Measurements from ENCODE around the gene RAVER2.

The RAVER2 gene

DNA sequence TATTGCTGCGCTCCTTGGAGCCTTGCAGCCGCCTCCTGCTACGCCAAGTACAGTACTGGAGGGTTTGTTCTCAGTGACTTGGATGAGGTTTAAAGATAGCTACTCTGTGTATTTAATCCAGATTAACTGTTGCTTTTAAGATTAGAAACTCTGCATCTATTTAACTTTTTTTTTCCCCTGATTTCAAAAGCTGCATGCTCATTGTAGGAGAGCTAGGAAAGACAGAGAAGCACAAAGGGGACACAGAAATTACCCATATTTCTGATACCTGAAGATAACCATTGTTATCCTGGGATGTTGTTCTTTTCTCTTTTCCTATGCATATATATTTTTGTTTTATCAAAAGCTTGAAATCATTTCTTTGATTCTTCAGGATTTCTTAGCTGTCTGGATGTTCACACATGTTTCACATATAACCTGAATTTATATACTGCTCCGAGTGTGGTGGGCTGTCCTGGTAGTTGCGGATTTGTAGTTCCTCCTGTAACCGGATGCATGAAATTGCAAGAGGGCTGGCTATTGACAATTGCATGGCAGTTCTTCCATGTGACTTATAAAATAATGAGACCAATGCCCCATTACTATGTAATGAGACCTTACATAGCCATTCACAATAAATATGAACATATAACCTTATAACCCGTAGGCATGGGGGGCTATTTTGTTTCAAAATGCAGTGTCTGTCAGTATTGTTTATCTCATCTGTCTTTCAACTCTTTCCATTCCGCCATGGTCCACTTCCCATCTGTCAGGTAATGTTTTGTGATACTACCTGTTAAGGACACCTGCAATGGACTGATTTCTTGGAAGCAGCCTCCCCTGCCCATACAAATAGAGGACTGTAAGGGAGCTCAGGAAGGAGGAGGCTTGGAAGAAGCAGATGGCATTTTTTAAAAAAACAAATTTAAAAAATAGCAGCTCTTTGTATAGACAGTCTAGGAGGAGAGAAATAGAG, 1.4 kb downstream of the RAVER2 start:
- H3K4me1 ChIP-seq (ENCODE audit: control insufficient read depth, insufficient read depth, low read length, poor library complexity, severe bottlenecking), result no peaks in the 10 kb centered on the region
- no peaks in the 10 kb centered on the region for H3K36me3 ChIP-seq (ENCODE audit: control insufficient read depth, insufficient read depth, low read length)
- H3K4me3 ChIP-seq (ENCODE audit: insufficient read depth, low read depth, low read length, poor library complexity, severe bottlenecking), result peak overlapping the region; percentile 74
- H3K27ac ChIP-seq (ENCODE audit: insufficient read depth, low read length, poor library complexity, severe bottlenecking), result no peak overlapping the region
- no peaks in the 10 kb centered on the region for H3K9me3 ChIP-seq (ENCODE audit: control insufficient read depth, low read length)
- DNase-seq, result no peak
- H3K27me3 ChIP-seq (replicated peaks; ENCODE audit: control insufficient read depth, insufficient read depth, low read length, poor library complexity, severe bottlenecking), result no peaks in the 10 kb centered on the region

DNA sequence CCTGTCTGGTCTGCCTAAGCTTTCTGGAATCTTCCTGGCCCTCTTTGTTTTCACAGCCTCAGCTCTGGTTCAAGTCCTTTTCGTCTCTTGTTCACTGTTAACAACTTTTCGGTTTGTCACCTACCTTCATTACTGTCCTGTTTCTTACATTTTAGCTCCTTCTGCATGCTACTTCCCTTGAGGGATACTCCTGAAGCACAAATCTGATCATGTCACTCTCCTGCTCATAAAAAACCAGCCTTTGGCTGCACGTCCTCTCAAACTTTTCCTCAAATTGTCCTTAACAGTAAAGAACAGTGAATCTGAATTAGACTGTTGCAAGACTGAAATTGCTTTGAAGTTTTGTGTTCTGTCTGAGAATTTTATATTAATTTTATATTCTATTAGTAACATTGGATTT, 3.3 kb downstream of the RAVER2 start:
- no peaks in the 10 kb centered on the region for H3K9me3 ChIP-seq (ENCODE audit: control insufficient read depth, low read length)
- H3K4me1 ChIP-seq (ENCODE audit: control insufficient read depth, insufficient read depth, low read length, poor library complexity, severe bottlenecking), result no peaks in the 10 kb centered on the region
- H3K36me3 ChIP-seq (ENCODE audit: control insufficient read depth, insufficient read depth, low read length), result no peaks in the 10 kb centered on the region
- DNase-seq, result no peak
- H3K27ac ChIP-seq (ENCODE audit: insufficient read depth, low read length, poor library complexity, severe bottlenecking), result no peak overlapping the region
- H3K4me3 ChIP-seq (ENCODE audit: insufficient read depth, low read depth, low read length, poor library complexity, severe bottlenecking), result no peak overlapping the region
- no peaks in the 10 kb centered on the region for H3K27me3 ChIP-seq (replicated peaks; ENCODE audit: control insufficient read depth, insufficient read depth, low read length, poor library complexity, severe bottlenecking)

DNA sequence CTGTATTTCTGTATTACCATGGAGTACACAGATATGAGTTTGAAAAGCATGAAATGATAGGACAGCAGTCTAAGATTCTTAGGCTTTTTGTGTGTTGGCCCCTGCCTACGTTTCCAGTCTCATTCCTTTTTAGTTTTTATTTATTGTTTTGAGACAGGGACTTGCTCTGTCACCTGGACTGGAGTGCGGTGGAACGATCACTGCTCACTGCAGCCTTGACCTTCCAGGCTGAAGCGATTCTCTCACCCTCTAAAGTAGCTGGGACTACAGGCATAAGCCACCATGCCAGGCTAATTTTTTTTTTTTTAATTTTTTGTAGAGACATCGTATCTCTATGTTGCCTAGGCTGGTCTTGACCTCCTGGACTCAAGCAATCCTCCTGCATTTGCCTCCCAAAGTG, 3.8 kb downstream of the RAVER2 start:
- Histone ChIP-seq H3K27ac (ENCODE audit: insufficient read depth, low read length, poor library complexity, severe bottlenecking) (no peak overlapping the region), H3K4me3 (ENCODE audit: insufficient read depth, low read depth, low read length, poor library complexity, severe bottlenecking) (no peak overlapping the region), H3K27me3 (replicated peaks; ENCODE audit: control insufficient read depth, insufficient read depth, low read length, poor library complexity, severe bottlenecking) (no peaks in the 10 kb centered on the region), H3K4me1 (ENCODE audit: control insufficient read depth, insufficient read depth, low read length, poor library complexity, severe bottlenecking) (no peaks in the 10 kb centered on the region), H3K36me3 (ENCODE audit: control insufficient read depth, insufficient read depth, low read length) (no peaks in the 10 kb centered on the region), H3K9me3 (ENCODE audit: control insufficient read depth, low read length) (no peaks in the 10 kb centered on the region)
- no peak for DNase-seq

DNA sequence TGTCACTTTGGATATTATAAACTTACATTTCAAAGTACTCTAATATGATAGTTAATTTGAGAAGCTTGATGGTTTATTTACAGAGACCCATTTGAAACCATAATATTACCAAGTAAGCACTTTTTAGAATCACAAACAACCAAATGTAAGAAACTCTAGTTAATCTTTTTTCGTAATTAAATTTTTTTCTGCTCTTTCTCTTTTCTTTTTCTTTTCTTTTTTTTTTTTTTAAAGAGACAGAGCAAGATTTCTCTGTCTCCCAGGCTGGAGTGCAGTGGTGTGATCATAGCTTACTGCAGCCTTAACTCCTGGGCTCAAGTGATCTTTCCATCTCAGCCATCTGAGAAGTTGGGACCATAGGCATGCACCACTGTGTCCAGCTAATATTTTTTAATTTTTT, 5.2 kb downstream of the RAVER2 start:
- no peaks in the 10 kb centered on the region for H3K27me3 ChIP-seq (replicated peaks; ENCODE audit: control insufficient read depth, insufficient read depth, low read length, poor library complexity, severe bottlenecking)
- no peak for DNase-seq
- no peak overlapping the region for H3K4me3 ChIP-seq (ENCODE audit: insufficient read depth, low read depth, low read length, poor library complexity, severe bottlenecking)
- no peak overlapping the region for H3K27ac ChIP-seq (ENCODE audit: insufficient read depth, low read length, poor library complexity, severe bottlenecking)
- H3K36me3 ChIP-seq (ENCODE audit: control insufficient read depth, insufficient read depth, low read length), result no peaks in the 10 kb centered on the region
- no peaks in the 10 kb centered on the region for H3K9me3 ChIP-seq (ENCODE audit: control insufficient read depth, low read length)
- H3K4me1 ChIP-seq (ENCODE audit: control insufficient read depth, insufficient read depth, low read length, poor library complexity, severe bottlenecking), result no peaks in the 10 kb centered on the region

DNA sequence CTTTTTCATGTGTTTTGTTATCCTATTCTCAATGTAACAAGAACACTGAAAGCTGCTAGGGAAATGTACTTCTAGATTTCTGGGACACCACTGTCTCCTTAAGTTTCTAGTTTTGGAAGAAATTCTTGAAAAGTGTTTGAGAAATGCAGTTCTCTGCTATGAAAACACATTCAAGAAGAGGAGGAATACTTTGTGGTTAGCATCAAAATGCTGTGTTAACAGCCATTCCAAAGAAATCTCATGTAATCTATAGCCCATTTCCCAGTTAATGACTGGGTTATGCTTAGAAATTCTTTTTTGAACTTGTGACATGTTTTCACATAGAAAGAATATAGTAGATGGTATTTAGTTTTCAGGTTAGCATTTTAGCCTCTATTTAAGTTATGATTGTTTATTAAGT, 6.0 kb downstream of the RAVER2 start:
- Histone ChIP-seq H3K4me1 (ENCODE audit: control insufficient read depth, insufficient read depth, low read length, poor library complexity, severe bottlenecking) (no peaks in the 10 kb centered on the region), H3K27ac (ENCODE audit: insufficient read depth, low read length, poor library complexity, severe bottlenecking) (no peak overlapping the region), H3K36me3 (ENCODE audit: control insufficient read depth, insufficient read depth, low read length) (no peaks in the 10 kb centered on the region), H3K9me3 (ENCODE audit: control insufficient read depth, low read length) (no peaks in the 10 kb centered on the region), H3K4me3 (ENCODE audit: insufficient read depth, low read depth, low read length, poor library complexity, severe bottlenecking) (no peak overlapping the region), H3K27me3 (replicated peaks; ENCODE audit: control insufficient read depth, insufficient read depth, low read length, poor library complexity, severe bottlenecking) (no peaks in the 10 kb centered on the region)
- DNase-seq, result no peak

DNA sequence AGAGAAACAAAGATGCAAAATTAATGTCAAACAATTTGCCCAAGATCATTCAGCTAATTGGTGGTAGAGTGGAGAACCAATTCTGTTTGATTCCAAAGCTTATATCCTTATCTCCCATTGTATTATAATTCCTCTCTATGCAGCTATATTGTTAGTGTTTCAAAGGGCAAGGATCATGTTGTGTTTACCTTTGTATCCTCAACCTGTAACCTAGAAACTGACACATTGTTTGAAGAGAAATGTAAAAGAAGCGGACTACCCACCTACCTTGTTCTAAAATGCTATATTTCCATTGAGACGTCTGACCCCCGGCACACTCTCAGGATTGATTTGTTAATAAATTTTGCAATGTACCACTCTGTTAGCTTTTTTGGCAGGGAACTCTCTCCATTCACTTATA, 9.3 kb downstream of the RAVER2 start:
- Histone ChIP-seq H3K27ac (ENCODE audit: insufficient read depth, low read length, poor library complexity, severe bottlenecking) (no peak overlapping the region), H3K9me3 (ENCODE audit: control insufficient read depth, low read length) (no peaks in the 10 kb centered on the region), H3K4me3 (ENCODE audit: insufficient read depth, low read depth, low read length, poor library complexity, severe bottlenecking) (no peak overlapping the region), H3K27me3 (replicated peaks; ENCODE audit: control insufficient read depth, insufficient read depth, low read length, poor library complexity, severe bottlenecking) (no peaks in the 10 kb centered on the region), H3K4me1 (ENCODE audit: control insufficient read depth, insufficient read depth, low read length, poor library complexity, severe bottlenecking) (no peaks in the 10 kb centered on the region), H3K36me3 (ENCODE audit: control insufficient read depth, insufficient read depth, low read length) (no peaks in the 10 kb centered on the region)
- no peak for DNase-seq

DNA sequence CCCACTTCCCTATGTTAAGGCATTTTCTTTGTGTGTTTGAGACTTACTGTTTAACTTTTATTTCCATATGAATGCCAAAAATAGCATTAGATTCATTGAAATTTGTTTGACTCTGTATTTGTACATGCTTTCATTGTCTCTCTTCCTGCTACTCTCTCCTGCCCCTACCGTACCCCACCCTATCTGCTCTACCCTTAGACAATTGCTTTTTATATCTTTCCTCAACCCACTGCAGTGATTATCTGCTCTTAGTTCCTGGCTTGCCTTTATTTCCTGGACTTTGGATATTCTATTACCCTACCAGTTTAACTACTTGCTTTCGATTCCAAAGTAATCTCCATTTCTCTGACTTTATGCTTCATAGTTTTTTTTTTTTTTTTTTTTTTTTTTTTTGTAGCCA, 10.5 kb downstream of the RAVER2 start:
- Histone ChIP-seq H3K27me3 (replicated peaks; ENCODE audit: control insufficient read depth, insufficient read depth, low read length, poor library complexity, severe bottlenecking) (no peaks in the 10 kb centered on the region), H3K9me3 (ENCODE audit: control insufficient read depth, low read length) (no peaks in the 10 kb centered on the region), H3K36me3 (ENCODE audit: control insufficient read depth, insufficient read depth, low read length) (no peaks in the 10 kb centered on the region), H3K4me3 (ENCODE audit: insufficient read depth, low read depth, low read length, poor library complexity, severe bottlenecking) (no peak overlapping the region), H3K27ac (ENCODE audit: insufficient read depth, low read length, poor library complexity, severe bottlenecking) (no peak overlapping the region), H3K4me1 (ENCODE audit: control insufficient read depth, insufficient read depth, low read length, poor library complexity, severe bottlenecking) (no peaks in the 10 kb centered on the region)
- no peak for DNase-seq

DNA sequence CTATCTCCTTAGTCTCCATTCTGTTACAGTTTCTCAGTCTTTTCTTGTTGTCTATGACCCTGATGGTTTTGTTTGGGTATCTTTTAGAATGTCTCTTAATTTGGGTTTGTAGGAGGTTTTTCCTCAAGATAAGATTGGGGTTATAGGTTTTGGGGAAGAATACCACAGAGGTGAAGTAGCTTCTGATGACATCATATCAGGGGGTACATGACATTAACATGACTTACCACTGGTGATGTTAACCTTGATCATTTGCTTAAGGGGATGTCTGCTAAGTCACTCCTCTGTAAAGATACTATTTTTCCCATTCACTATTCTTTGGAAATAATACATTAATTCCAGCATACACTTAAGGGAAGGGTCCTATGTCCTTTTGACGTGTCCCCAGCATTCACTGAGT, 11.9 kb downstream of the RAVER2 start:
- Histone ChIP-seq H3K36me3 (ENCODE audit: control insufficient read depth, insufficient read depth, low read length) (no peaks in the 10 kb centered on the region), H3K9me3 (ENCODE audit: control insufficient read depth, low read length) (no peaks in the 10 kb centered on the region), H3K4me3 (ENCODE audit: insufficient read depth, low read depth, low read length, poor library complexity, severe bottlenecking) (no peak overlapping the region), H3K4me1 (ENCODE audit: control insufficient read depth, insufficient read depth, low read length, poor library complexity, severe bottlenecking) (no peaks in the 10 kb centered on the region), H3K27ac (ENCODE audit: insufficient read depth, low read length, poor library complexity, severe bottlenecking) (no peak overlapping the region), H3K27me3 (replicated peaks; ENCODE audit: control insufficient read depth, insufficient read depth, low read length, poor library complexity, severe bottlenecking) (no peaks in the 10 kb centered on the region)
- no peak for DNase-seq

DNA sequence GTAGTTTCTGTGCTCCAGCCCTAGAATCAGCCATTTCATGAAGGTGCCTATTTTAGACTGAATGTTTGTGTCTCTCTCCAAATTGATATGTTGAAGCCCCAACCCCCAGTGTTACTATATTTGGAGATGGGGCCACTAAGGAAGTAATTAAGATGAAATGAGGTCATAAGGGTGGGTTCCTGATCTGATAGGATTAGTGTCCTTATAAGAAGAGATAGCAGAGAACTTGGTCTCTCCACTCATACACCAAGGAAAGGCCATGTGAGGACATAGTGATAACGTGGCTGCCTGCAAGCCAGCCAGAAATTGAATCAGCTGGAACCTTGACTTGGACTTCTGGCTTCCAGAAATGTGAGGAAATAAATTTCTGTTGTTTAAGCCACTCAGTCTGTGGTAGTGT, 12.3 kb downstream of the RAVER2 start:
- H3K27ac ChIP-seq (ENCODE audit: insufficient read depth, low read length, poor library complexity, severe bottlenecking), result no peak overlapping the region
- no peaks in the 10 kb centered on the region for H3K27me3 ChIP-seq (replicated peaks; ENCODE audit: control insufficient read depth, insufficient read depth, low read length, poor library complexity, severe bottlenecking)
- no peak for DNase-seq
- H3K36me3 ChIP-seq (ENCODE audit: control insufficient read depth, insufficient read depth, low read length), result no peaks in the 10 kb centered on the region
- H3K4me3 ChIP-seq (ENCODE audit: insufficient read depth, low read depth, low read length, poor library complexity, severe bottlenecking), result no peak overlapping the region
- H3K4me1 ChIP-seq (ENCODE audit: control insufficient read depth, insufficient read depth, low read length, poor library complexity, severe bottlenecking), result no peaks in the 10 kb centered on the region
- H3K9me3 ChIP-seq (ENCODE audit: control insufficient read depth, low read length), result no peaks in the 10 kb centered on the region

DNA sequence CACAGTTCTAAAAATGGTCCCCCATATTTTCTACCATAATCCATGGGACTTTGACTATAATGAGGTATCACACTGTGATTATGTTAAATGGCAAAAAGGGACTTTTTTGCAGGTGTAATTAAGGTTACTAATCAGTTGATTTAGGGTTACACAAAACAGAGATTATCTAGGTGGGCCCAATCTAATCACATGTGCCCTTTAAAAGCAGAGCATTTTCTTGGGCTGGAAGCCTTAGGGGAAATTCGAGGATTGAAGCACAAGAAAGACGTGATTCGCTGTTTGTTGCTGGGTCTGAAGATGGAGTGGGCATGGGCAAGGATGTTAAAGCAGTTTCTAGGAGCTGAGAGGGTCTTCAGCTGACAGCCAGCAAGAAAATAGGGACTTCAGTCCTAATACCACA, 13.4 kb downstream of the RAVER2 start:
- no peak overlapping the region for H3K4me3 ChIP-seq (ENCODE audit: insufficient read depth, low read depth, low read length, poor library complexity, severe bottlenecking)
- no peaks in the 10 kb centered on the region for H3K4me1 ChIP-seq (ENCODE audit: control insufficient read depth, insufficient read depth, low read length, poor library complexity, severe bottlenecking)
- no peaks in the 10 kb centered on the region for H3K27me3 ChIP-seq (replicated peaks; ENCODE audit: control insufficient read depth, insufficient read depth, low read length, poor library complexity, severe bottlenecking)
- no peaks in the 10 kb centered on the region for H3K9me3 ChIP-seq (ENCODE audit: control insufficient read depth, low read length)
- no peak for DNase-seq
- no peaks in the 10 kb centered on the region for H3K36me3 ChIP-seq (ENCODE audit: control insufficient read depth, insufficient read depth, low read length)
- H3K27ac ChIP-seq (ENCODE audit: insufficient read depth, low read length, poor library complexity, severe bottlenecking), result no peak overlapping the region
